Measurements from ENCODE around the gene CAPN5. TPM values are rescaled to one million over a fixed set of nuclear protein-coding genes. Genes with fewer than 3 reads are reported as not detected.

The CAPN5 gene
- total RNA-seq, 1 donor from 2014 or later = 29.7 TPM

- Mint-ChIP-seq H3K9me3 (ENCODE audit: unreplicated experiment) (no peaks in the 10 kb centered on the region), H3K36me3 (ENCODE audit: low read depth, unreplicated experiment) (no peaks in the 10 kb centered on the region), H3K4me3 (ENCODE audit: unreplicated experiment) (no peak overlapping the region), H3K4me1 (ENCODE audit: unreplicated experiment) (peaks cover 24% of the 10 kb centered on the region), H3K27me3 (ENCODE audit: unreplicated experiment) (peaks cover 11% of the 10 kb centered on the region), H3K27ac (ENCODE audit: unreplicated experiment) (no peak overlapping the region)
- TF ChIP-seq, protein P1, sequence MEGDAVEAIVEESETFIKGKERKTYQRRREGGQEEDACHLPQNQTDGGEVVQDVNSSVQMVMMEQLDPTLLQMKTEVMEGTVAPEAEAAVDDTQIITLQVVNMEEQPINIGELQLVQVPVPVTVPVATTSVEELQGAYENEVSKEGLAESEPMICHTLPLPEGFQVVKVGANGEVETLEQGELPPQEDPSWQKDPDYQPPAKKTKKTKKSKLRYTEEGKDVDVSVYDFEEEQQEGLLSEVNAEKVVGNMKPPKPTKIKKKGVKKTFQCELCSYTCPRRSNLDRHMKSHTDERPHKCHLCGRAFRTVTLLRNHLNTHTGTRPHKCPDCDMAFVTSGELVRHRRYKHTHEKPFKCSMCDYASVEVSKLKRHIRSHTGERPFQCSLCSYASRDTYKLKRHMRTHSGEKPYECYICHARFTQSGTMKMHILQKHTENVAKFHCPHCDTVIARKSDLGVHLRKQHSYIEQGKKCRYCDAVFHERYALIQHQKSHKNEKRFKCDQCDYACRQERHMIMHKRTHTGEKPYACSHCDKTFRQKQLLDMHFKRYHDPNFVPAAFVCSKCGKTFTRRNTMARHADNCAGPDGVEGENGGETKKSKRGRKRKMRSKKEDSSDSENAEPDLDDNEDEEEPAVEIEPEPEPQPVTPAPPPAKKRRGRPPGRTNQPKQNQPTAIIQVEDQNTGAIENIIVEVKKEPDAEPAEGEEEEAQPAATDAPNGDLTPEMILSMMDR (IDR thresholded peaks at IDR 0.05; ENCODE audit: unreplicated experiment) = no peak
- DNase-seq (ENCODE audit: low spot score) = no peak
Measured at GRCh38 chr11:77135069-77135468, 68.3 kb downstream of the CAPN5 start.

- peaks cover 32% of the 10 kb centered on the region for H3K4me1 Mint-ChIP-seq (ENCODE audit: unreplicated experiment)
- H3K9me3 Mint-ChIP-seq (ENCODE audit: unreplicated experiment) = no peaks in the 10 kb centered on the region
- no peak overlapping the region for H3K4me3 Mint-ChIP-seq (ENCODE audit: unreplicated experiment)
- no peak overlapping the region for H3K27ac Mint-ChIP-seq (ENCODE audit: unreplicated experiment)
- no peaks in the 10 kb centered on the region for H3K36me3 Mint-ChIP-seq (ENCODE audit: low read depth, unreplicated experiment)
- H3K27me3 Mint-ChIP-seq (ENCODE audit: unreplicated experiment) = peaks cover 11% of the 10 kb centered on the region
- TF ChIP-seq, protein P1 (IDR thresholded peaks at IDR 0.05; ENCODE audit: unreplicated experiment) = no peak
- no peak for DNase-seq (ENCODE audit: low spot score)
Measured at GRCh38 chr11:77136074-77136473, 69.3 kb downstream of the CAPN5 start.

DNA sequence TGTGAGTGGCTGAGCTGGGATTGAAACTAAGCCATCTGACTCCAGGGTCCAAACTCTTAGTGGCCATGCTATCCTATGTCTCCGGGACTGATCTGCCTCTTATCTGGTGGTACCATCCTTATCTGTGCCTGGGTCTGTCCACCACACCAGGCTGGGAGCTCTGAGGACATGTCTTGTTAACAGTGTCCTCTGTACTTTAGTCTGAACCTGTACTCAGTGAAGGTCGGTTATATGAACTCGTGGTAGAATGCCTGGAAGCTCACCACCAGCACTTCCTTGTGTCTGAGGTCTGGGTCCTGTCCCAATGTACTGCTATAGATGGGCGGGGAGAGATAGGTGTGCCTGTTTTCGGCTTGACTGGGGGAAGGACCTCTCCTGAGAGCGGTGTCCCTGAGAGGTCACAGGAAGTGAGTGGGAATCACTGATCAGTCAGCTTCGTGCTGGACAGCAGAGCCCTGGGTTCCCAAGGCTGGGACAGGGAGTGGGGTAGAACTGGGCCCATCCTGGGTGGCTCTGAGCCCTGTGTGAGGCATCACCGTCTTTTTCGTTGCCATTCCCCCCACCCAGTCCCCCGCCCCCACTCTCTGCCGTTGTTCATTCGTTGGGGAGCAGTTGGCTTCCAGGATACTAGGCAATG lies 70.1 kb downstream of the CAPN5 start:
- TF ChIP-seq, protein P1 (IDR thresholded peaks at IDR 0.05; ENCODE audit: unreplicated experiment) = no peak
- H3K9me3 Mint-ChIP-seq (ENCODE audit: unreplicated experiment) = no peaks in the 10 kb centered on the region
- H3K27ac Mint-ChIP-seq (ENCODE audit: unreplicated experiment) = no peak overlapping the region
- peaks cover 30% of the 10 kb centered on the region for H3K4me1 Mint-ChIP-seq (ENCODE audit: unreplicated experiment)
- DNase-seq (ENCODE audit: low spot score) = no peak
- no peaks in the 10 kb centered on the region for H3K36me3 Mint-ChIP-seq (ENCODE audit: low read depth, unreplicated experiment)
- peaks cover 11% of the 10 kb centered on the region for H3K27me3 Mint-ChIP-seq (ENCODE audit: unreplicated experiment)
- no peak overlapping the region for H3K4me3 Mint-ChIP-seq (ENCODE audit: unreplicated experiment)

DNA sequence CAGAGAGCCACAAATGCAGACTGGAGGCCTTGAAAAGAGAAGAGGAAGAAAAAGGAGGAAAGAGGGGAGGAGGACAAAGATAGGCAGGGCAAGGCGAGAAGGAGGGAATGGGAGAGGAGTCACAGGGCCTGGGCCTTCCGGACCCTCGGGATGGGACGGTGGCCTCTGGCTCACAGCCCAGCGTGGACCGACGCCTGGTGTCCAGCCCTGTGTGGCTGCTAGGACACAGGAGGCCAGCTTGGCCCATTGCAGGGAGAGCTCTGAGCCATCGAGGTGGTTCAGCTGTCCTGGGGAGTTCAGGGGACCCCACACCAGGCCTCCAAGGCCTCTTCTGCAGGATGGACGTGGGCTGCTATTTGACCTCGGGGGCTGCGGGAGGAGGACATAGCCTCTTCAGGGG lies 70.7 kb downstream of the CAPN5 start:
- H3K4me3 Mint-ChIP-seq (ENCODE audit: unreplicated experiment) = no peak overlapping the region

GRCh38 chr11:77138106-77138649 lies 71.4 kb downstream of the CAPN5 start:
- TF ChIP-seq, protein P1 (IDR thresholded peaks at IDR 0.05; ENCODE audit: unreplicated experiment) = no peak
- Mint-ChIP-seq H3K9me3 (ENCODE audit: unreplicated experiment) (no peaks in the 10 kb centered on the region), H3K4me1 (ENCODE audit: unreplicated experiment) (peaks cover 26% of the 10 kb centered on the region), H3K4me3 (ENCODE audit: unreplicated experiment) (no peak overlapping the region), H3K36me3 (ENCODE audit: low read depth, unreplicated experiment) (peaks cover 2% of the 10 kb centered on the region), H3K27ac (ENCODE audit: unreplicated experiment) (no peak overlapping the region), H3K27me3 (ENCODE audit: unreplicated experiment) (peaks cover 12% of the 10 kb centered on the region)
- DNase-seq (ENCODE audit: low spot score) = no peak

More for the DNA sequence above, 70.7 kb downstream of the CAPN5 start:
- H3K9me3 Mint-ChIP-seq (ENCODE audit: unreplicated experiment) = no peaks in the 10 kb centered on the region
- no peak overlapping the region for H3K27ac Mint-ChIP-seq (ENCODE audit: unreplicated experiment)
- peaks cover 26% of the 10 kb centered on the region for H3K4me1 Mint-ChIP-seq (ENCODE audit: unreplicated experiment)
- H3K27me3 Mint-ChIP-seq (ENCODE audit: unreplicated experiment) = peaks cover 12% of the 10 kb centered on the region
- no peaks in the 10 kb centered on the region for H3K36me3 Mint-ChIP-seq (ENCODE audit: low read depth, unreplicated experiment)
- TF ChIP-seq, protein P1 (IDR thresholded peaks at IDR 0.05; ENCODE audit: unreplicated experiment) = no peak
- DNase-seq (ENCODE audit: low spot score) = no peak
